ENCODE results near the gene IYD.
"Not testable (repeated sequence)": the region's sequence is repeated elsewhere in the genome, so short reads cannot be mapped to it uniquely, and the experiment has no call there.

Gene IYD

GRCh38 chr6:150435832-150436231, 67.0 kb downstream of the IYD start:
- no peak for DNase-seq

GRCh38 chr6:150439373-150439772, 70.6 kb downstream of the IYD start:
- no peak for DNase-seq

GRCh38 chr6:150443621-150444020, 74.8 kb downstream of the IYD start:
- no peak for DNase-seq

- DNase-seq: no peak
Observed at GRCh38 chr6:150444308-150444707, 75.5 kb downstream of the IYD start.

GRCh38 chr6:150445486-150445885, 76.7 kb downstream of the IYD start:
- no peak for DNase-seq

GRCh38 chr6:150448221-150448620, 79.4 kb downstream of the IYD start:
- no peak for DNase-seq

GRCh38 chr6:150449055-150449454, 80.2 kb downstream of the IYD start:
- not testable (repeated sequence) for DNase-seq

GRCh38 chr6:150450918-150451317, 82.1 kb downstream of the IYD start:
- no peak for DNase-seq

DNA sequence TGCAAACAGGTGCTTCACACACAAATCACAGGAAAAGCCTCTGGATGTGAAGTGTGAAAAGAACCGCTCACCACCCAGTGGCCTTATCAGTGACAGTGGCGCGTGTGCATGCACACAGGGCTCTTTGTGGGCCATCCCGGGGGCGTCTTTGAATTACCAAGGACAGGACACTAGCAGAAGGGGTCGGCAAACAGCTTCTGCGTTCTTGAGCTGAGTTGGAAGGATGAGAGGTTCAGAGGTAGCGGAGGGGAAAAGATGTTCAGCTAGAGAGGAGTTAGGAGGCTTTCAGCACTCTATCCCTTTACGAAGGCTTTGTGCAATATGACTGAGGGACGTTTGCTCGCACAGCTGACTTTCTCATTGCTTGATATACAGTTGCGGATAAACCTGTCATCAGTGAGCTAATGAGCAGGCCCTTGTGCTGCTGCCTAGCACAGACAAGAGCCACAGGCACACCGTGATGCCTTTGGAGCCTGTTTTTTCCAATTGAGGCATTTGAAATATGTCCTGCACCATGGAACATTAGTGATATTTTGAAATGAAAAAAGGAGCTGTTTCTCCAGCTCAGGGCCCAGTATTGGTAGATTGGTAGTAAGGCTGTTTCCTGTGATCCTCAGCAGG, 83.1 kb downstream of the IYD start:
- no peak for DNase-seq

DNA sequence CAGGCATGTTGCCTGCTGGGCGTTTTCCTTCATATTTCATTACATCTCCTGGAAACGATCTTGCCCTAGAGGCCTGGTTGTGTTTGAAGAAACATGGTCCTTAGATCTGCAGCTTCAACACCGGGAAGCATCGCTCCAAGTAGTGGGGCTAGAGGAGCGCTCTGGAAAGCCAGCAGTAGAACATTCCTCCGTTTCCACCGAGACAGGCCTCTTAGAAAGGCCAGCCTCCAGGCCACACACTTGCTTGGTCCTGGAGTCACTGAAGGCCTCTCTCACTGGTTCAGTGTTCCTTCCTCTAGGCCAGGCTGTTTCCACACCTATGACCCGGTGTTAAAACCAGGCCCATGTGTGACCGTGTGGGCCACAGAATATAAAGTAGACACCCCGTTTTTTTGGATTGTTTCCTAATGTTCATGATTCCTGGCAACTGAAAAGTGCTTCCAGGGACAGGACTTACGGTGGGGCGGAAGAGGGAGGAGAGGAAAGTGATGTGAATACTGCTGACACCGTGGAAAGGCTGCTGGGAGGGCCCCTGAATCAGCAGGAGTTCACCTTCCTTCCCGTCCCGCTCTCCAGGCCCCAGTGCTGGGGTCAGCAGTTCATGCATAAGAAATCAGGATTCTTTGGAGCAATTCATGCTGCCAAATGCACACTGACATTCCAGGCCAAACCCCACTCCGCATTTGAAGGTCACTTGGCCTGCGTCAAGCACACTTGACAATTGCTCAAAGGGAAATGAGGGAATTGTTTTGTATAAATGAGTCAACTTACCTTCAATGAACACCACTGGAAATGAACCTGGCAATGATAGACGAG, 83.8 kb downstream of the IYD start:
- DNase-seq: no peak

- DNase-seq: no peak
Observed at GRCh38 chr6:150453357-150453756, 84.5 kb downstream of the IYD start.
